ENCODE results near the gene WHRN.
A peak's percentile ranks its signal among the peaks of the same experiment; 100 is the strongest.

WHRN gene

GRCh38 chr9:114388357-114388682, 117.0 kb downstream of the WHRN start:
- Histone ChIP-seq H3K27me3 (replicated peaks) (no peaks in the 10 kb centered on the region), H3K27ac (peak overlapping the region; percentile 46), H3K4me3 (ENCODE audit: low read depth, low read length) (no peak overlapping the region), H3K36me3 (replicated peaks) (no peaks in the 10 kb centered on the region)
- TF ChIP-seq CTCF (IDR thresholded peaks at IDR 0.05; ENCODE audit: low read depth, low read length, missing control alignments) = no peak
- no peak for DNase-seq
- in situ Hi-C loops (cut with HindIII; ENCODE audit: low pct_ligation_motif_present, low sequenced_read_pairs) = no loop called here

GRCh38 chr9:114387680-114388356, 117.5 kb downstream of the WHRN start, which contains the start of gene AKNA:
AKNA (minus strand) TSS chr9:114387982; CDS start chr9:114381333, 6,649 bp downstream.
- Histone ChIP-seq H3K36me3 (replicated peaks) (no peaks in the 10 kb centered on the region), H3K27ac (peak within 1 kb of the TSS; percentile 46), H3K27me3 (replicated peaks) (no peaks in the 10 kb centered on the region), H3K4me3 (ENCODE audit: low read depth, low read length) (peak within 1 kb of the TSS; percentile 69)
- in situ Hi-C loops (cut with HindIII; ENCODE audit: low pct_ligation_motif_present, low sequenced_read_pairs) = no loop called here
- peak; percentile 70 for DNase-seq
- TF ChIP-seq CTCF (IDR thresholded peaks at IDR 0.05; ENCODE audit: low read depth, low read length, missing control alignments) = no peak

DNA sequence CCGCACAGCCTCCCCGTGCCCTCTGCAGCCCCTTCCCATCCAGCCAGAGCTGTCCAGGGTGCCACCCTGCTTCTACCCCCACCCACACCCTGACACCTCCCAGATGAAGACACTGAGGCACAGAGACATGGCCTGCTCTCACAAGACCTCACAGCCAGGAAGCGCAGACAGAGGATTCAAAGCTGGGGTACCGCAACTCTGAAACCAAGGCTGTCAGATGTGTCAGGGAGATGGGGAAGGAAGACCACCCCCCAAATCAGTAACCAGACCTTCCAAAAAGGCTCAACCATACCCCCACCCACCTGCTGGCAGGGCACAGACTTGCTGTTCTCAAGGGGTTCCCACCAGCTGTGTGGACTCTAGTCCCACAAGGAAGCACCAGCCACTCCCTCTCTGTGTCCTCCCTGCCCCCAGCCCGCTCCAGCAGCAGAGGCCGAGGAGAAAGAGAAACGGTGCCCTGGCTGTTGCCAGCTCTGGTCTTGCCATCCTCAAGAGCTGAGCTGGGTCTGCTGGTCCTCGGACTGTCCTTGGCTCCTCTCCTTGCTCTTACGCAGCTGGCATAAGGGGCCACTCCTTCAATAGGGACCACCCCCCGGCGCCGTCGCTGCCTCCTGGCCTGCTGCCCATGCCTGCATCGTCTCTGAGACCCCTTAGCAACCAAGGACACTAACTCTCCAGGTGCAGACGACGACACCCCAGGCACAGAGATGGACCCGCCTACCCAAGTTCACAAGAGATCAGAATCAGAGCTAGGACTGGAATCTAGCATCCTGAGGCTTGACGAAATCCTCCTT, 118.2 kb downstream of the WHRN start:
- H3K27ac ChIP-seq = peak overlapping the region; percentile 46
- H3K4me3 ChIP-seq (ENCODE audit: low read depth, low read length) = peak overlapping the region; percentile 69
- H3K36me3 ChIP-seq (replicated peaks) = no peaks in the 10 kb centered on the region
- in situ Hi-C loops (cut with HindIII; ENCODE audit: low pct_ligation_motif_present, low sequenced_read_pairs) = no loop called here
- TF ChIP-seq CTCF (IDR thresholded peaks at IDR 0.05; ENCODE audit: low read depth, low read length, missing control alignments) = no peak
- no peaks in the 10 kb centered on the region for H3K27me3 ChIP-seq (replicated peaks)
- DNase-seq = no peak

- Histone ChIP-seq H3K27me3 (replicated peaks) (no peaks in the 10 kb centered on the region), H3K4me3 (ENCODE audit: low read depth, low read length) (peak overlapping the region; percentile 69), H3K27ac (no peak overlapping the region), H3K36me3 (replicated peaks) (no peaks in the 10 kb centered on the region)
- no peak for DNase-seq
- no peak for TF ChIP-seq CTCF (IDR thresholded peaks at IDR 0.05; ENCODE audit: low read depth, low read length, missing control alignments)
- in situ Hi-C loops (cut with HindIII; ENCODE audit: low pct_ligation_motif_present, low sequenced_read_pairs) = no loop called here
These were observed 118.8 kb downstream of the WHRN start for GRCh38 chr9:114386361-114386885.

DNA sequence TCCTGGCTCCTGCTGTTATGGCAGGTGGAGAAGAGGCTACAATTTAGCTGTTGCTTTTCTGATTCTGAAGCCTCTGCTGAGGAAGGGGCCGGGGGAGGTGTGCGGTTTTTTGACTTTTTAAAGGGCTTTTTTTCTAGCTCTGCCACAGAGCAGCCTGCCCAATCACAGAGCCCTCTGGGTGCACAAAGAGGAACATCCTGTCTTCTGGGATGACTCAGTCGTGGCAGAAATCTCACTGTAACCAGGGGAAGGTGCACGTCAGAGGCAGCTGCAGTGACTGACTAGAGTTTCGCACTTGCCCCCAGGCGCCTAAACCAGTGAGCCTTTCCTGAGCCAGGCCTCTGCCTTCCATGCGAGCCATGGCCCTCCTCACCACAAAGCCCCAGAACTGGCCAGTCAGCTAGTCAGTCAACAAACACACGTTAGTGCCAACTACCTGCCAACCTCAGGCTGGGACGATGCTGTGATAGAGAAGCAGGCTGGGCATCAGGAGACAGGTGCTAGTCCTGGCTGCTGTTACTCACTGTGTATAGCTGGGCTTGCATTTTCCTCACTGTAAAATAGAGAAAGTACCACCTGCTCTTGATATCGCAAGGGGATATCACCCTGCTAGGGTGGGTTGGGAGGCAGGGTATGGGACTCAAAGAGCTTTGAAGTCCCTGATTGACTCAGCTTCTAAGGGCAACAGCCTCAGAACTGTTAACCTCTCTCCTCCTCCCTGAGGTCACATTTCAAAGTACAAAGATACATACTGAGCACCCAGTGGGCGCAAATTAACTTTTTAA, 119.7 kb downstream of the WHRN start:
- Histone ChIP-seq H3K27me3 (replicated peaks) (no peaks in the 10 kb centered on the region), H3K4me3 (ENCODE audit: low read depth, low read length) (peak overlapping the region; percentile 22), H3K36me3 (replicated peaks) (no peaks in the 10 kb centered on the region), H3K27ac (peak overlapping the region; percentile 14)
- no peak for TF ChIP-seq CTCF (IDR thresholded peaks at IDR 0.05; ENCODE audit: low read depth, low read length, missing control alignments)
- in situ Hi-C loops (cut with HindIII; ENCODE audit: low pct_ligation_motif_present, low sequenced_read_pairs) = no loop called here
- DNase-seq = peak; percentile 89

Measured in brain microvascular endothelial cell (primary cell).